DOHH2 (cell line): ENCODE measurements around the gene ZNRF1.

Experiments
- CTCF ChIP-seq: fragments of 200-600 bp; sonication (generic); IDR thresholded peaks from one replicate; pipeline ENCODE4 v1.5.1; 2014; ENCODE audit warnings: antibody characterized with exemption, mild to moderate bottlenecking, low read depth, low read length; ENCODE audit not compliant: poor library complexity, severe bottlenecking
- EZH2phosphoT487 ChIP-seq: fragments of 200-600 bp; sonication (generic); IDR thresholded peaks from 2 replicates; pipeline ENCODE4 v1.6.1; 2017; ENCODE audit warnings: borderline replicate concordance, mild to moderate bottlenecking, antibody characterized with exemption, low read length, moderate library complexity, mixed read lengths

GRCh38 chr16:75151798-75152197, 153.0 kb downstream of the ZNRF1 start:
- TF ChIP-seq EZH2phosphoT487 (no peak), CTCF (no peak)
